NCI-H460 (cell line): Measurements from ENCODE around the gene PNPLA1. TPM values are rescaled to one million over a fixed set of nuclear protein-coding genes. Genes with fewer than 3 reads are reported as not detected.
"Not testable (repeated sequence)": the region's sequence is repeated elsewhere in the genome, so short reads cannot be mapped to it uniquely, and the experiment has no call there.

ENCODE experiments used
- DNase-seq: peaks from one replicate; pipeline ENCODE4 v3.0.0-alpha.2; 2016; ENCODE audit warnings: low read depth; ENCODE audit errors: extremely low read depth
- total RNA-seq: library from RNA; depleted of rRNA; stranded (reverse); fragments of >200 nt; shearing (Covaris generic); gene quantifications from 2 replicates; pipeline ENCODE4 v1.2.3, GENCODE V29; 2014

Gene PNPLA1
- total RNA-seq, 1 experiment from 2014 or later, result not detected

DNA sequence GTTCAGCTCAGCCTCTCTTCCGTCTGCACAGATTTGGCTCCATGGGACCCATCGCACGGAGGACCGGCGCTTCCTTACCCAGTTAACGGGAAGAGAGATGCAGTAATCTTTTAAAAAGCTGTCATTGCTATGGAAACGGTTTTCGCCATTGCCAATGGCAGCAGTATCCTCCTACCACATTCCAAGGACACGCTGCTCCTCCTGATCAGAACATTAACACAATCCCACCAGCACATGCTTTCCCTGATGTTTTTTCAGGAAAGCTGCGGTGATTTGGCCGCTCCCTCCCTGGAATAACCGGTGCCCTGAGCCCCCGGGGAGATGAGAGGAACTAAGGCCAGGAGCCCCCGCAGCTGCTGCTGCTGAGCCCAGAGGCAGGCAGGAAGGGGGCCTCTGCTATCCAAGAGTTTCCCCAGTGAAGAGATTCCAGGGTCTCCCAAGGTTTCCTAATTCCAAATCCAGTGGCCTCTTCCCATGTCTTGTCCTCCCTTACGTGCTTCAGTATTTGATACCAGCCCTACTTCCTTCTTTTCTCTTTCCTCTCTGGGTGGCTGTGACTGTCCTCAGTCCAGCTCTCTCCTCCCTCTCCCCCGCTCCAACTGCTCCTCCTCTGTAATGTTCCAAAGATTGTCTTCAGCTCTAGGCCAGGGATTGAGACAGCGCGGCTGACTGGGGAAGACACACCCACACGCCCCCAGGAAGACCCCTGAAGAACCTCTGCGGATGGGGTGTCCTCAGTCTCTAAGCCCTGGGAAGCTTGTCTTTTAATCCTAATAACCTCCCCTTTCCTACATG lies 64.3 kb downstream of the PNPLA1 start:
- no peak for DNase-seq

DNA sequence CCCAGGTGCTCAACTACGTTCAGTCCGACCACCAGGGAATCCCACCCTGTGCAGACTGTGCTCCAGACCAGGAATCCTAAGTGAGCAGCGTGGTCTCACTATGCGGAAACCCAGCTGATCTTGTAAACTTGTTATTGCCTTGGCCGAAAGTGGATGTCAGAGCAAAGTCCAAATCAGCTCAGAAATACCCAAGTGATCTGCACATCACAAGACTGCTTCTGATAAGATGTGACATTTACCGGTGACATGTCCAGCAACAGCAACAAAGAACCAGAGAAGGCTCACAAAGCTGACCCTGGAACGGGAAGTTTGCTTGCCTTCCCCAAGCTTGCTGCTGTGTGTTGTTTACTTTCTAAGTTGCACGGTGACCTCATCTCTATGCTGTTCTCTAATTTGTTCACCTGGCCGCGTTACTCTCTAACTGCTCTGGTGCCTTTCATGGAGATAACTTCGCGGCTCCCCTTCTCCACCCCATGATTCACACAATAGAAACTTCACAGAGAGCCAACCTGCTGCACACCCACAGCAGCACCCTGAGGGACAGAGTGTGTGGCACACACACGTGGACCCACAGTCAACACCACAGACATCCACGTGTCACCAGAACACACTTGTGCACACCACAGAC lies 65.1 kb downstream of the PNPLA1 start:
- DNase-seq, result no peak

DNA sequence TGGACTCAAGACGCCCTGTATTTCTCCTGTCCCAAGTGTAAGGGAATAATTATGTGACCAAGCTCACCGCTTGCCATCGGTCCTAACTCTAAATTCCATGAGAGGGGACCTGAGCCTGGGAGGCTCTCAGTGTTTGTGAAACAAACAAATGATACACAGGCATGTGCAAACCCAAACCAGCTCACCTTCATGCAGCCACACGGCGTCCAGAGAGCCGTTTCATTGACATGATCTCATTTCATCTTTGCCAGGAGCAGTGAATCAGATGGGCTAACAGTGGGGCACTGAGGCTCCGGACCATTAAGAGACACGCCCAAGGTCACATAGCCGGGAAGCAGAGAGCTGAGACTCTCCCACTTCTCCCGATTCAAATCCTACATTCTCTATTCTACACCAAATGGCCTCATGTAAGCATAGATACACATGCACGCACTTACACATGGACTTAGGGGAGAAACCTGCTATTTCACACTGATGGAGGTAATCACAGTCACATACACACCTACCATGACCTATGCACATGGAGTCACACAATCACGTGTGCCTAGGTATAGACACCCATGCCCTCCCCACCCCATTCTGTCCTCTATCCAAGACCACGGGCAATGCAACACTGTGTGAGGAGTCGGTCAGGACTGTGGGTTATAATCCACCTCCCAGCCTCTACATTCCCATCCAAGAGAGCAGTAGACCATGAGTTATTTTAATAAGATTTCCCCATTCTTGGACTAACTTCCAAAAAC lies 65.8 kb downstream of the PNPLA1 start:
- DNase-seq, result no peak

DNA sequence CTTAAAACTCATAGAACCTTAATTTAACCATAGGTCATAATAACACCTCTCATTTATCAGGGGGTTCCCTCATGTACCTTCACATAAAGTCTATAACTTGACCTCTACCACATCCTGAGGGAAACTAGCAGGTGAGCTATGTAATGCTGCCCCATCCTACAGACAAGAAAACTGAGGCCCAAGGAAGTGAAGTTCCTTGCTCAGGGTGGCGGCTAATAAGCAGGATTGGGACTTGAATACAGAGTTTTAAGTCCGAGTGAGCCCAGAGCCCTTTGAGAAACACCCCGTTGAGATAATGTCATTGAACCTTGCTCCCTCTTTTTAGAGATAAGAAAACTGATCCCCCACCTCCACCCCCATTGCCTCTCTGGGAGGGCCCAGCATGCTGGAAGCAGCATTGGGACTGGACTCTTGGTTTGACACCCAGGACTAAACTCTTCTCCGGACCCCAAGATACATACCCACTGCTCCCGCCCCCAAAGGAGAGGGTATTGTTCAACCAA lies 66.4 kb downstream of the PNPLA1 start:
- DNase-seq, result no peak

DNA sequence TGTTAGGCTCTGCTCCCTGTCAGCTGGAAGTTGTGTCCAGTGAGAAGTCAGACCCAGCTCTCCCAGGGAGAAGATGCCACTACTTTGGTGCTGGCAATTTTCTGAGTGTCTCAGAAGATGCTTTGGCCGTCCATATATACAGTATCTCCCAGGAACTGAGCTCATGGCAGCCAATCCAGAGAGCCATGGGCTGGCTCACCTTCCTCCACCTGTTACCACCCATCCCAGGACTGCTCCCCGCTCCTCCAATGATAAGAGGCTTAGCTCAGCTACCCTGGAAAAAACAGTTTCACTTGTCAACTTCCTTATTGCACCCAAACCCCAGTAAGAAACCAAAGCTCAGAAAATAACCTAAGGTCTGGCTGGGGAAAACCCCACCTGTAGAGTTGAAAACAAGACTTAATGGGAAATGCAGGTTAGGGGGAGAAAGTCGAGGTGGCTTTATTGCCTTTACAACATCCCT lies 67.0 kb downstream of the PNPLA1 start, which contains the start of gene BNIP5:
Gene BNIP5, minus strand, starts transcription at position 110 of the 463 bp plus-strand sequence. CDS start 6,198 bp downstream, outside the sequence.
- no peak for DNase-seq

DNA sequence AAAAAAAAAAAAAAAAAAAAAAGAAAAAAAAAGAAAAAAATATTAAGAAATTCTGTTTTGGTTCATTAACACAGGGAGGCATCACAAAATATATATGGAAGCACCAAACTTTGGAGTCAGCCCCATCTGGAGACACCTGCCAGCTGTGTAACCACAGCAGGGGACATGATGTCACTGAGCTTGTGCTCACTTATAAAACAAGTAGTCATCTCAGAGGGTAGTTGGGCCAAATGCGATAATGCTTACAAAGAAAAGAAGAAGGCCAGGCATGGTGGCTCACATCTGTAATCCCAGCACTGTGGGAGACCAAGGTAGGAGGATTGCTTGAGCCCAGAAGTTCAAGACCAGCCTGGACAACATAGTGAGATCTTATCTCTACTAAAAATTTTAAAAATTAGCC lies 68.0 kb downstream of the PNPLA1 start:
- no peak for DNase-seq

DNA sequence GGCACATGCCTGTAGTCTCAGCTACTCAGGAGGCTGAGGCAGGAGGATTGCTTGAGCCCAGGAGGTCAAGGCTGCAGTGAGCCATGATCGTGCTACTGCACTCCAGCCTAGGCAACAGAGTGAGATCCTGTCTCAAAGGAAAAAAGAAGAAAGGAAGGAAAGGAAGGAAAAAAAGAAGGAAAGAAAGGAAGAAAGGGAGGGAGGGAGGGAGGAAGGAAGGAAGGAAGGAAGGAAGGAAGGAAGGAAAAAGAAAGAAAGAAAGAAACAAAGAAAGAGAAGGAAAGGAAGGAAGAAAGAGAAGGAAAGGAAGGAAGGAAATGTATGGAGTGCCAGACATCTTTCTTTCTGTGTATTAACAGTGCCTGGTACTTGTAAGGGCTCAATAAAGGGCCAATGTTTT lies 68.4 kb downstream of the PNPLA1 start:
- not testable (repeated sequence) for DNase-seq

DNA sequence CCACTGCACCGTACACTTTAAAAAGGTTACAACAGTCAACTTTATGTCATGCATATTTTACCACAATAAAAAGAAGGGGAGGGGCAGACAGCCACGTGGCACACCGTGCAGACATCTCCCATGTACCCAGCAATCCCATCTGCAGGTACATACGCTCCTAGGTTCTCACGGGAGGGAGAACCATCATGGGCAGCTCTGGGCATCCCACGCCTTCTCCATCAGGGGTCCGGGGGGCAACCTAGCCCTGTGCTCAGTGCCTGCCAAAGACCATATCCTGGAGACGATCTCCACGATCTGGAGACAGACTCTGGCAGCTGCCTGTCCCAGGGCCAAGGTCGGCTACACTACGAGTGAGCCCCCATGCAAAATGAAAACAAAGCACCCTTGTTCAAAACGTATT lies 69.3 kb downstream of the PNPLA1 start:
- DNase-seq, result no peak

DNA sequence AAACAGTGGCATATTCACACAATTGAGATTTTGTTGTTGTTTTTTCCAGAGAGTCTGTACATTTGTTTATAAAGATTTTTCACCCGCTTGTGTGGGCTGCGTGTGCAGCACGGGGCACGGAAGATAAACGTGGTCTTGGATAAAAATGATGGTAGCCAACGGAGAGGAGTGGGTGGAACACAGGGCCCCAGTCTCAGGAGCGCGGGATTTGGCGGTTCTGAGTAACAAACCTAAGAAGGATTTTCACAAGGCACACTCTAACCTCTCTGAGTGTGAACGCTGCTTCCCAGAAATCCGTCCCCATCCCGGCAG lies 70.4 kb downstream of the PNPLA1 start:
- no peak for DNase-seq

DNA sequence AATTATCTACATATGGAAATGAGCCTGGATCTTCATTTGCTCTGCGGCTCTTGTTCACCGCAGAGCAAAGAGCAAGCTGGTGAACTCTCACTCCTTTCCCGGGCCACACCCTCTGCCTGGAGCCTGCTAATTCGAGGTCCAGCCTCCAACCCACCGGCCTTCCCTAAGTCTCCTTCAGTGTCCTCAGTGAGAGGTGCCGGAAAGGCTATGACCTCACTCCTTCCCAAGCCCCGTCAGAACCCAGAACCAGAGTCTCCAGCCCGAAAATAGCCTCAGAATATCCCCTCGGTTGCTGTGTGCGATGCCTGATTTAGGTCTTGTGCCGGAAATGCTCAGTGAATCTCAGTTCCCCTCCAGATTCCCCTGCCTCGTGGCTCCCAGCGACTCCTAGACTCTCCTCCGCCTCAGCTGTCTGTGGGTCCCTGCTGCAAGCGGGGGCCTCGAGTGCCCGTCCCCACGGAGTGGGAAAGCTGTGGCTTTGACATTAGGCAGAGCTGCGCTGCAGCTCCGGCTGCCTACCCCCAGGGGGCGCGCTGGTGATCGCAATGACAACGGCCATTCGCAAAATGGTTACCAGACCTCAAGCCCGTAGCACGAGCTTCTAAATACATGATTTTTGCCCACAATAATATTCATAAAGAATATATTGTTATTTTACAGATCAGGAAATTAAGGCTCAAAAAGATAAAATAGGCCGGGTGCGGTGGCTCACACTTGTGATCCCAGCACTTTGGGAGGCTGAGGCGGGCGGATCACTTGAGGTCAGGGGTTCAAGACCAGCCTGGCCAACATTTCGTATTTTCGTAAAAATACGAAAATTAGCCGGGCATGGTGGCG lies 71.0 kb downstream of the PNPLA1 start:
- DNase-seq, result peak; percentile 46

DNA sequence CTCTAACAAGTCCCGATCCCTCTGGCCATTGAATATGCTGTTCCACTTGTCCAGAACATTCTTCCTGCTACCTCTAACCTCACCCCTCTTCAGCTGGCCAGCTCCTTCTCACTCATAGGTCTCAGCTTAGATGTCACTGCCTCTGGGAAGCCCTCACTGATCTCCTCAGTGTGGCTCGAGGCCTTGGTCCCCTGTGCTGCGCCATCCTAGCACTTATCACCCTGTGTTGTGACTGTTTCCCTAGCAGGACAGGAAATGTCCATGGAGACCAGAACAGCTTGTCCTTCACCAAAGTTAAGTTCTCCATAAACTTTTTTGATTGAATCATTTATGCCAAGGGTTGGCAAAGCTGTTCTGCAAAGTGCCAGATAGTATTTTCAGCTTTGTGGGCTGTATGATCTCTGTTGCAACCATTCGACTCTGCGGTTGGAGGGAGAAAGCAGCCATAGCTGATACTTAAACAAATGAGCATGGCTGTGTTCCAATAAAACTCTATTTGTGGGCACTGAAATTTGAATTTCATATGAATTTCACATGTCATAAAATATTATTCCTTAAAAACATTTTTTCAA lies 73.3 kb downstream of the PNPLA1 start:
- DNase-seq, result no peak

DNA sequence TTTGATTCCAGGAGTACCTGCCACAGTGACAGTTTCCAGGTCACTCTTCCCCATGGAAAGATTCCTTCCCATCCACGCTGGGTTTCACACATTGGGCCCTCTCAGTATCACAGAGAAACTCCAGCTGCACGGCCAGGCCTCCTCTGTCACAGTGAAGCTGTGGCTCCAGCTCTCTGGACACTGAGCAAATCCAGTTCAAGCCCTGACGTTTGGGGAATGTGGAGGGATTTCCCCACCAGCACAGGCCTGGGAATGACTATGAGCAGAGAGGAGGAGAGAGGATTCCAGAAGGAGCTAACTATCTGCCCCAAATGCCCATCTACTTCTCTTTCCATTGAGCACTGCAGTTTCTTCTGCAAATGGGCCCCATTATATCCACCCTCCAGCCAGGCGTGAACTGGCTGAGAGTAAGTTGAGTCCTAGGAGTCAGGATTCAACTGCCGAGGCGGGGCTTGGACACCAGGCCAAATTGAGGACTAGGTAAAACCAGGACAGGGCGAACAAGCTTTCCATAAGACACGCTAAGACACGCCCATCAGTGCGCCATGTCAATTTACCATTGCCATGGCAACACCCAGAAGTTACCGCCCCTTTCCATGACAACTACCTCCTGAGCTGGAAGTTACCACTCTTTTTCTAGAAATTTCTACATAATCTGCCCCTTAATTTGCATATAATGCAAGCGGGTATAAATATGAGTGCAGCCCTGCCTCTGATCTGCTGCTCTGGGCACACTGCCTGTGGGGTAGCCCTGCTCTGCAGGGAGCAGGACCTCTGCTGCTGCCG lies 76.0 kb downstream of the PNPLA1 start:
- no peak for DNase-seq

DNA sequence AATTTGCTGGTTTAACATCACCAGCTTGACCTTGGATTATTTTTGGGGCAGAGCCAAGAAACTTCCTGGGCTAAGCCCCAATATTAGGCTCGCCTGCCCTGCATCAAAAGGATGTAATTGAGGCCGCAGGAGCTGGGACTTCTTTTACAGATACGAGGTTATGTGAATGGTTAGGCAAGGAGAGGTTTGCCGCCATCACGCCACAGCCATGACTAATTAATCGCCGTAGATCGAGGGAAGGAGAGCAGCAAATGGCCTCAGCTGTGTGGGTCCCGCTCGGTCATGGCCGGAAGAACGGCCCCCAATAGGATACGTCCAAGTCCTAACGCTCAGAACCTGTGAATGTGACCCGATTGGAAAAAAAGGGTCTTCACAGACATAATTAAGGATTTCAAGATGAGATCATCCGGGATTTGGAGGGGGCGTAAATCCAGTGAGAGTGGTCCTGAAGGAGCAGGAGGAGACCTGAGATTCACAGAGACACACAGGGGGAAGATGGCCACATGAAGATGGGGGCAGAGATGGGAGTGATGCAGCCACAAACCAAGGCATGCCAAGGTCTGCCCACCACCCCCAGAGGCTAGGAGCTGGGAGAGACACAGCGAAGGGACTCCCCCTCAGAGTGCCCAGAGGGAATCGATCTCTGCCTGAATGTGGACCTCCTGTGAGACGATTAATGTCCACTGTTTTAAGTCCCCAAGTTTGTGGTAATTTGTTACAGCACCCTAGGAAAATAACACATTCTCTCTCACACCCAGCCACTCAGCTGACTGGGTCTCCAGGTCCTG lies 76.8 kb downstream of the PNPLA1 start:
- no peak for DNase-seq

DNA sequence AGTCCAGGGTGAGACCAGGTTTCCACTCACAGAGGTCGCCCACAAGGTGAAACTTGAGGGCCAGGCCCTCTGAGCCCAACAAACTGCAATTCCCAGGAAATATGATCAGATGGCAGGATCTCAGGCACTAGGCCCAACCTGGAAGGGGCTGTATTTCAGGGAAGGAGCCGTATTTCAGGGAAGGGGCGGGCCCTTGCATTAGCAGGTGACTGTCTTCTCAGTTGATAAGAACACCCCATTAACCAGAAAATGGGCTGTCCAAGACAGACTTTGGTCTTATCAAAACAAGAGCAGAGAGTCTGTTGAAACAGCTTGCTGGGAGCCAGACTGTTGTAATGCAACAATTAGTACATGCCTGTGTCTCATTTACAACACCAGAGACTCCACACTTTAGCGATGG lies 77.8 kb downstream of the PNPLA1 start:
- no peak for DNase-seq

DNA sequence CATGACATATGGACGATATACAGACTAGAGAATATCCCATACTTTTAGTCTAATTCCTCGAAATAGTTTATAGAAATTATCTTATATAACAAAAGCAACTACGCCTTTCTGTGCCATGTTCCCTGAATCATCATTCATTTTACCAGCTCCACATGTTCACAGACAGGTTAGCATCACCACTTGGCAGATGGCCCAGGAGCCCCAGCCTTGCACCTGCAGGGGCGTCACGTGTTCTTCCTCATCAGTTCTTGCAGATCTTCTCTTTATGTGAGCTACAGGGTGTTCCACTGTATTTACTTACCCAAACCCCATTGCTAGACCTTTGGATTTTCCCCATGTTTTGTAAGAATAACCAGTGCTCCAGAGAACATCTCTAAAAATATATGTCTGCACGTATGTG lies 79.4 kb downstream of the PNPLA1 start:
- no peak for DNase-seq

DNA sequence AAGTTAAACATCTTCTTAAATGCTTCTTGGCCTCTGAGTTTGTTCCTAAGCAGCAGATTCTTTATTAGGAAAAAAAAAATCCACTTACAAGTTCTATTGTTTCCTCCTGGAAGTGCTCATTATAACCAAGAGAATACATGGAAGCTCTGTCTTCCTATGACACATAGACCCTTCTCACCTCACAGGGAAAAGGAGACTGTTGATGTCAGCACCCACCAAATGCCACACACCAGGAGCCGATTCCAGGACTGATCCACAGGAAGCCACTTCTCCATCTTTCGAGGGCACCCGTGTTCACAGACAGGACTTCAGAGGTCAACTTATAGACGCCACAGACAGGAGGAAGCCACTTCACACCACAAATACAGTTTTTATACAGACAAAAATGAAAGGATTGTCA lies 80.2 kb downstream of the PNPLA1 start:
- DNase-seq, result no peak

DNA sequence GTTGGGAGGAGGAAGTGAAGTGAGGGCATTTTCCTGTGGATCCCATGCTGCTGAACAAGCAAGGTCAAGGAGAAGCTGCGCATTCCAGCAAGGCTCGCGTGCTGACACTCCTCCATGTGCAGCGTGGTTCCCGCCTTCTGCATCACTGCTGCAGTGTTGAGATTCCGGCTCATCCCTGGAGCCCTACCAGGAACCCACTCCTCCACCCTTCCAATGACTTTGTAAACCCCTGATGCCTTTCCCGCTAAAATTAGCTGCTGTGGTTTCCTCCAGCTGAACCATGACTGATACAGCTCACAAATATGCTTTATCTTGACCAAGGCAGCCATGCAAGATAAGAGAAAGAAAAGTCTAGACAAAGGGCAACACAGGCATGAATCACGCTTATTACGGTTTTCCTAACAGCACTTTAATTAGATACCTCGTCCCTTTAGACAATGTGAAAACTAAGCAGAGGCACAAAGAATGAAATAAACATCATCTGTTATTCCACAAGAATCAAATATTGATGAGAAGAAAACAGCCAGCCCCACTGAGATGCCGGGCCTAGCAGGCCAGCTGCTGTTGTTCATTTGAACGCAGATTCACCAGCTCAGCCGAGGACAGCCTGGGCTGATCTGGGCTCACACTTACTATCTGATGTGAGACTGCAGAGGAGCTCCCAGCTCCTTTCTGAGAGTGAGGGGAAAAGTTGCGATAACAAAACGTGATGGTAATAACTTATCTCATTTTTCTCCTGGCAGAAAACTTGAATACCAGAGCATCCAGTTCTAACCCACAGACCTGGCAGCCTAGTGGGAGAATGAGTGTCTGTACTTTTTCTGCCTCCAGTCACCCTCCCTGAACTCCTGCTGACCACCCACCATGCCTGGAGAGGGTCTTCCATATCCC lies 81.1 kb downstream of the PNPLA1 start:
- no peak for DNase-seq
